H1 (cell line): Measurements from ENCODE around the gene NPHP4. TPM values are rescaled to one million over a fixed set of nuclear protein-coding genes. Genes with fewer than 3 reads are reported as not detected.

Experiments used
- BACH1 ChIP-seq: IDR thresholded peaks from 2 replicates; pipeline ENCODE4 v1.6.1; 2012; ENCODE audit warnings: low read length, improper control_type of control experiment
- SP2 ChIP-seq: IDR thresholded peaks from 2 replicates; pipeline ENCODE4 v1.6.1; 2012; ENCODE audit warnings: mild to moderate bottlenecking, low read length, inconsistent platforms
- ZNF274 ChIP-seq: IDR thresholded peaks from 2 replicates; pipeline ENCODE4 v1.7.0; 2012; ENCODE audit warnings: low read length, borderline replicate concordance; ENCODE audit errors: extremely low read depth
- polyA plus RNA-seq, 7 experiments: library from polyadenylated mRNA; depleted of rRNA in 3 of 7; stranded (reverse) in 5 of 7; unstranded in 2 of 7; fragments of >200 nt in 5 of 7; fragments of 200-250 nt in 2 of 7; gene quantifications; 1 replicate in 5 of 7; 2 replicates in 1 of 7; 4 replicates in 1 of 7; pipeline versions ENCODE4 v1.2.1 to v1.2.3, GENCODE V29; 2011 to 2013; ENCODE audit warnings: missing spikeins in 2 of 7, mixed read lengths in 2 of 7
- total RNA-seq: library from RNA; stranded (reverse); fragmentation: NEBNext Ultra II Directional; extraction: Animal tissue kit (Norgen Biotek cat#: 25700); gene quantifications from 2 replicates; pipeline ENCODE4 v1.2.1, GENCODE V29; 2021

NPHP4 gene
- total and polyA plus RNA-seq, 2 of the 8 experiments (the other 6 are each of a cell fraction or from before 2014, with no cell fraction given): 5.8 to 14.0 TPM

DNA sequence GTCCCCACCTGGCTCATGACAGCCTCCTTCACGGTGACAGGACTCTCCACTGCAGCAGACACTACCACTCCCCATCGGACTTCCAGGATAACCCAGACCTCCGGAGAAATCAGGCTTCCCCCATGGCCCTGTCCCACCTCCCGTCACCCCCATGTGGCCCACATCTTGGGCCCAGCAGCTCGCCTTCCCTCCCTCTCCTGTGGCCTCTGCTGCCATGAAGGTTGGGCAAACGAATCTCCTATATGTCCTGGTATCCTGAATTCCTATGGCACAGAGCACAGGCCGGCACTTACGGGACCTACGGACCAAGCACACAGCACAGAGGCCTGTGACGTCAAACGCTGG lies 82.0 kb downstream of the NPHP4 start (continued):
- TF ChIP-seq ZNF274 (no peak), SP2 (no peak), BACH1 (no peak)
